Measurements from ENCODE around the gene BRD7.

- TF ChIP-seq CTCF (IDR thresholded peaks at IDR 0.05) (peak in 5 of 7 experiments; percentile 11 to 25 (median 21)), POLR2A (IDR thresholded peaks at IDR 0.05) (no peak)
These were observed 41.8 kb downstream of the BRD7 start for GRCh38 chr16:50326835-50327465.
